ENCODE measurements around the gene KIF13A.
"Not testable (repeated sequence)": the region's sequence is repeated elsewhere in the genome, so short reads cannot be mapped to it uniquely, and the experiment has no call there.

GRCh38 chr6:17911656-17912055 lies 75.8 kb downstream of the KIF13A start:
- TF ChIP-seq, protein P1, sequence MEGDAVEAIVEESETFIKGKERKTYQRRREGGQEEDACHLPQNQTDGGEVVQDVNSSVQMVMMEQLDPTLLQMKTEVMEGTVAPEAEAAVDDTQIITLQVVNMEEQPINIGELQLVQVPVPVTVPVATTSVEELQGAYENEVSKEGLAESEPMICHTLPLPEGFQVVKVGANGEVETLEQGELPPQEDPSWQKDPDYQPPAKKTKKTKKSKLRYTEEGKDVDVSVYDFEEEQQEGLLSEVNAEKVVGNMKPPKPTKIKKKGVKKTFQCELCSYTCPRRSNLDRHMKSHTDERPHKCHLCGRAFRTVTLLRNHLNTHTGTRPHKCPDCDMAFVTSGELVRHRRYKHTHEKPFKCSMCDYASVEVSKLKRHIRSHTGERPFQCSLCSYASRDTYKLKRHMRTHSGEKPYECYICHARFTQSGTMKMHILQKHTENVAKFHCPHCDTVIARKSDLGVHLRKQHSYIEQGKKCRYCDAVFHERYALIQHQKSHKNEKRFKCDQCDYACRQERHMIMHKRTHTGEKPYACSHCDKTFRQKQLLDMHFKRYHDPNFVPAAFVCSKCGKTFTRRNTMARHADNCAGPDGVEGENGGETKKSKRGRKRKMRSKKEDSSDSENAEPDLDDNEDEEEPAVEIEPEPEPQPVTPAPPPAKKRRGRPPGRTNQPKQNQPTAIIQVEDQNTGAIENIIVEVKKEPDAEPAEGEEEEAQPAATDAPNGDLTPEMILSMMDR (IDR thresholded peaks at IDR 0.05): not testable (repeated sequence)
- not testable (repeated sequence) for TF ChIP-seq POLR2AphosphoS5, POLR2A (IDR thresholded peaks at IDR 0.05)

Data from prostate gland (tissue), 2 donors.